Measurements from ENCODE around the gene RIPPLY3. TPM values are rescaled to one million over a fixed set of nuclear protein-coding genes. Genes with fewer than 3 reads are reported as not detected.

RIPPLY3 gene
- total and polyA plus RNA-seq, 2 of the 13 experiments (the other 11 are each of a cell fraction or from before 2014, with no cell fraction given) = 0.09 to 2.9 TPM

- TF ChIP-seq MEF2D (CRISPR knock-in tag; IDR thresholded peaks at IDR 0.05) = no peak
- no peak for TF ChIP-seq MTF1 (CRISPR knock-in tag; IDR thresholded peaks at IDR 0.05)
- TF ChIP-seq PAXIP1 (CRISPR knock-in tag; conservative IDR thresholded peaks at IDR 0.05) = 0 out of 2 replicates have a peak, but pooled peaks have one; percentile 24
- TF ChIP-seq TBX2 (CRISPR knock-in tag; IDR thresholded peaks at IDR 0.05; ENCODE audit: borderline replicate concordance) = peak; percentile 58; the same call in 1 of the 2 replicates
- no peak for TF ChIP-seq ZNF543 (CRISPR knock-in tag; IDR thresholded peaks at IDR 0.05)
- 0 out of 2 replicates have a peak, but pooled peaks have one; percentile 29 for TF ChIP-seq ZNF317 (CRISPR knock-in tag; IDR thresholded peaks at IDR 0.05)
- TF ChIP-seq ZNF737 (CRISPR knock-in tag; IDR thresholded peaks at IDR 0.05; ENCODE audit: borderline replicate concordance) = no peak
- no peak for TF ChIP-seq ZBTB1 (CRISPR knock-in tag; IDR thresholded peaks at IDR 0.05; ENCODE audit: borderline replicate concordance)
- no peak for TF ChIP-seq ZNF251 (CRISPR knock-in tag; IDR thresholded peaks at IDR 0.05)
- TF ChIP-seq REL (CRISPR knock-in tag; conservative IDR thresholded peaks at IDR 0.05) = no peak
- TF ChIP-seq ZGPAT (CRISPR knock-in tag; IDR thresholded peaks at IDR 0.05) = no peak
- no peak for TF ChIP-seq PPARG (CRISPR knock-in tag; conservative IDR thresholded peaks at IDR 0.05)
- no peak for TF ChIP-seq ZNF773 (CRISPR knock-in tag; IDR thresholded peaks at IDR 0.05; ENCODE audit: borderline replicate concordance)
- no peak for TF ChIP-seq ZNF790 (CRISPR knock-in tag; IDR thresholded peaks at IDR 0.05; ENCODE audit: borderline replicate concordance)
- TF ChIP-seq HNRNPUL1 (IDR thresholded peaks at IDR 0.05; ENCODE audit: low read depth, low read length) = no peak
- no peak for TF ChIP-seq HMG20A (CRISPR knock-in tag; IDR thresholded peaks at IDR 0.05; ENCODE audit: borderline replicate concordance)
- no peak for TF ChIP-seq ZNF282 (IDR thresholded peaks at IDR 0.05; ENCODE audit: partially characterized antibody)
- peak; percentile 68; the same call in 1 of the 2 replicates for TF ChIP-seq KDM5B (CRISPR knock-in tag; IDR thresholded peaks at IDR 0.05; ENCODE audit: borderline replicate concordance)
- TF ChIP-seq SSRP1 (CRISPR knock-in tag; IDR thresholded peaks at IDR 0.05) = no peak
- TF ChIP-seq MAZ (IDR thresholded peaks at IDR 0.05; ENCODE audit: borderline replicate concordance, low read depth, low read length) = no peak
- TF ChIP-seq MAZ (CRISPR knock-in tag; IDR thresholded peaks at IDR 0.05; ENCODE audit: low read depth) = peak; percentile 51; the same call in 1 of the 2 replicates
- TF ChIP-seq POGZ (CRISPR knock-in tag; IDR thresholded peaks at IDR 0.05) = peak; percentile 42
- no peak for TF ChIP-seq RXRA (CRISPR knock-in tag; IDR thresholded peaks at IDR 0.05)
- no peak for TF ChIP-seq DBP (CRISPR knock-in tag; IDR thresholded peaks at IDR 0.05; ENCODE audit: not compliant biosample characterization)
- TF ChIP-seq POLR2G (IDR thresholded peaks at IDR 0.05; ENCODE audit: low read depth, low read length) = peak; percentile 76
Measured at GRCh38 chr21:36966066-36966820, 40.3 kb upstream of the RIPPLY3 start, which contains the start of gene HLCS (continued).

Data from HepG2 (cell line).